ENCODE data around the gene GCH1.

The GCH1 gene

GRCh38 chr14:54834727-54835126 lies 67.9 kb downstream of the GCH1 start:
- Histone ChIP-seq H3K4me1 (ENCODE audit: insufficient read depth, insufficient read length) (no peaks in the 10 kb centered on the region), H3K4me3 (ENCODE audit: insufficient read length, low read depth) (no peak overlapping the region), H3K9ac (ENCODE audit: insufficient read length, low read depth) (no peak overlapping the region), H3K9me3 (ENCODE audit: insufficient read depth, low read length) (no peaks in the 10 kb centered on the region; the same call in 1 of the 2 replicates), H3K36me3 (ENCODE audit: insufficient read depth, insufficient read length, low read length) (no peaks in the 10 kb centered on the region), H3K27me3 (ENCODE audit: insufficient read depth, insufficient read length) (no peaks in the 10 kb centered on the region)
- no peak for DNase-seq (ENCODE audit: low read depth, low spot score)
- TF ChIP-seq YY1 (IDR thresholded peaks at IDR 0.05; ENCODE audit: insufficient read depth, insufficient read length) (no peak), ZNF274 (IDR thresholded peaks at IDR 0.05; ENCODE audit: low read depth, low read length) (no peak), SUZ12 (IDR thresholded peaks at IDR 0.05; ENCODE audit: extremely low read depth, insufficient read depth, insufficient read length) (no peak)

- Histone ChIP-seq H3K36me3 (ENCODE audit: insufficient read depth, insufficient read length, low read length) (no peaks in the 10 kb centered on the region), H3K9ac (ENCODE audit: insufficient read length, low read depth) (no peak overlapping the region), H3K4me1 (ENCODE audit: insufficient read depth, insufficient read length) (no peaks in the 10 kb centered on the region), H3K4me3 (ENCODE audit: insufficient read length, low read depth) (no peak overlapping the region), H3K27me3 (ENCODE audit: insufficient read depth, insufficient read length) (no peaks in the 10 kb centered on the region), H3K9me3 (ENCODE audit: insufficient read depth, low read length) (no peaks in the 10 kb centered on the region; the same call in 1 of the 2 replicates)
- no peak for DNase-seq (ENCODE audit: low read depth, low spot score)
- no peak for TF ChIP-seq YY1 (IDR thresholded peaks at IDR 0.05; ENCODE audit: insufficient read depth, insufficient read length)
- no peak for TF ChIP-seq ZNF274 (IDR thresholded peaks at IDR 0.05; ENCODE audit: low read depth, low read length)
- TF ChIP-seq SUZ12 (IDR thresholded peaks at IDR 0.05; ENCODE audit: extremely low read depth, insufficient read depth, insufficient read length), result no peak
Observed at GRCh38 chr14:54834081-54834480, 68.5 kb downstream of the GCH1 start.

- no peaks in the 10 kb centered on the region for H3K27me3 ChIP-seq (ENCODE audit: insufficient read depth, insufficient read length)
- TF ChIP-seq ZNF274 (IDR thresholded peaks at IDR 0.05; ENCODE audit: low read depth, low read length) (no peak), YY1 (IDR thresholded peaks at IDR 0.05; ENCODE audit: insufficient read depth, insufficient read length) (no peak), SUZ12 (IDR thresholded peaks at IDR 0.05; ENCODE audit: extremely low read depth, insufficient read depth, insufficient read length) (no peak)
- no peaks in the 10 kb centered on the region for H3K4me1 ChIP-seq (ENCODE audit: insufficient read depth, insufficient read length)
- no peak overlapping the region for H3K9ac ChIP-seq (ENCODE audit: insufficient read length, low read depth)
- DNase-seq (ENCODE audit: low read depth, low spot score), result no peak
- no peaks in the 10 kb centered on the region for H3K36me3 ChIP-seq (ENCODE audit: insufficient read depth, insufficient read length, low read length)
- H3K4me3 ChIP-seq (ENCODE audit: insufficient read length, low read depth), result no peak overlapping the region
- H3K9me3 ChIP-seq (ENCODE audit: insufficient read depth, low read length), result no peaks in the 10 kb centered on the region; the same call in 1 of the 2 replicates
Observed at GRCh38 chr14:54830650-54831049, 72.0 kb downstream of the GCH1 start.

- H3K36me3 ChIP-seq (ENCODE audit: insufficient read depth, insufficient read length, low read length), result no peaks in the 10 kb centered on the region
- peaks cover 8% of the 10 kb centered on the region for H3K9me3 ChIP-seq (ENCODE audit: insufficient read depth, low read length)
- TF ChIP-seq YY1 (IDR thresholded peaks at IDR 0.05; ENCODE audit: insufficient read depth, insufficient read length) (no peak), SUZ12 (IDR thresholded peaks at IDR 0.05; ENCODE audit: extremely low read depth, insufficient read depth, insufficient read length) (no peak), ZNF274 (IDR thresholded peaks at IDR 0.05; ENCODE audit: low read depth, low read length) (no peak)
- H3K9ac ChIP-seq (ENCODE audit: insufficient read length, low read depth), result no peak overlapping the region
- no peak overlapping the region for H3K4me3 ChIP-seq (ENCODE audit: insufficient read length, low read depth)
- H3K4me1 ChIP-seq (ENCODE audit: insufficient read depth, insufficient read length), result no peaks in the 10 kb centered on the region
- DNase-seq (ENCODE audit: low read depth, low spot score), result no peak
- H3K27me3 ChIP-seq (ENCODE audit: insufficient read depth, insufficient read length), result no peaks in the 10 kb centered on the region
Observed at GRCh38 chr14:54829486-54830224, 73.0 kb downstream of the GCH1 start.

- TF ChIP-seq YY1 (IDR thresholded peaks at IDR 0.05; ENCODE audit: insufficient read depth, insufficient read length) (no peak), SUZ12 (IDR thresholded peaks at IDR 0.05; ENCODE audit: extremely low read depth, insufficient read depth, insufficient read length) (no peak), ZNF274 (IDR thresholded peaks at IDR 0.05; ENCODE audit: low read depth, low read length) (no peak)
- H3K9me3 ChIP-seq (ENCODE audit: insufficient read depth, low read length), result peaks cover 22% of the 10 kb centered on the region
- H3K36me3 ChIP-seq (ENCODE audit: insufficient read depth, insufficient read length, low read length), result no peaks in the 10 kb centered on the region
- no peak for DNase-seq (ENCODE audit: low read depth, low spot score)
- no peak overlapping the region for H3K4me3 ChIP-seq (ENCODE audit: insufficient read length, low read depth)
- no peaks in the 10 kb centered on the region for H3K27me3 ChIP-seq (ENCODE audit: insufficient read depth, insufficient read length)
- H3K9ac ChIP-seq (ENCODE audit: insufficient read length, low read depth), result no peak overlapping the region
- H3K4me1 ChIP-seq (ENCODE audit: insufficient read depth, insufficient read length), result no peaks in the 10 kb centered on the region
Observed at GRCh38 chr14:54828037-54828436, 74.6 kb downstream of the GCH1 start.

GRCh38 chr14:54823757-54824549 lies 78.7 kb downstream of the GCH1 start:
- no peak for TF ChIP-seq ZNF274 (IDR thresholded peaks at IDR 0.05; ENCODE audit: low read depth, low read length)
- no peak for TF ChIP-seq SUZ12 (IDR thresholded peaks at IDR 0.05; ENCODE audit: extremely low read depth, insufficient read depth, insufficient read length)
- no peak for TF ChIP-seq YY1 (IDR thresholded peaks at IDR 0.05; ENCODE audit: insufficient read depth, insufficient read length)
- Histone ChIP-seq H3K9ac (ENCODE audit: insufficient read length, low read depth) (no peak overlapping the region), H3K9me3 (ENCODE audit: insufficient read depth, low read length) (peaks cover 25% of the 10 kb centered on the region; the same call in 1 of the 2 replicates), H3K4me1 (ENCODE audit: insufficient read depth, insufficient read length) (no peaks in the 10 kb centered on the region), H3K36me3 (ENCODE audit: insufficient read depth, insufficient read length, low read length) (no peaks in the 10 kb centered on the region), H3K27me3 (ENCODE audit: insufficient read depth, insufficient read length) (no peaks in the 10 kb centered on the region), H3K4me3 (ENCODE audit: insufficient read length, low read depth) (no peak overlapping the region)
- no peak for DNase-seq (ENCODE audit: low read depth, low spot score)

GRCh38 chr14:54822685-54823084 lies 79.9 kb downstream of the GCH1 start:
- Histone ChIP-seq H3K9me3 (ENCODE audit: insufficient read depth, low read length) (peaks cover 25% of the 10 kb centered on the region; the same call in 1 of the 2 replicates), H3K4me1 (ENCODE audit: insufficient read depth, insufficient read length) (no peaks in the 10 kb centered on the region), H3K4me3 (ENCODE audit: insufficient read length, low read depth) (no peak overlapping the region), H3K27me3 (ENCODE audit: insufficient read depth, insufficient read length) (no peaks in the 10 kb centered on the region), H3K9ac (ENCODE audit: insufficient read length, low read depth) (no peak overlapping the region), H3K36me3 (ENCODE audit: insufficient read depth, insufficient read length, low read length) (no peaks in the 10 kb centered on the region)
- DNase-seq (ENCODE audit: low read depth, low spot score), result no peak
- no peak for TF ChIP-seq ZNF274 (IDR thresholded peaks at IDR 0.05; ENCODE audit: low read depth, low read length)
- TF ChIP-seq SUZ12 (IDR thresholded peaks at IDR 0.05; ENCODE audit: extremely low read depth, insufficient read depth, insufficient read length), result no peak
- no peak for TF ChIP-seq YY1 (IDR thresholded peaks at IDR 0.05; ENCODE audit: insufficient read depth, insufficient read length)

Measured in NT2/D1 (cell line).